ENCODE results near the gene SLC46A2. TPM values are rescaled to one million over a fixed set of nuclear protein-coding genes. Genes with fewer than 3 reads are reported as not detected.

The SLC46A2 gene
- total RNA-seq, 4 donors from 2014 or later = not detected

DNA sequence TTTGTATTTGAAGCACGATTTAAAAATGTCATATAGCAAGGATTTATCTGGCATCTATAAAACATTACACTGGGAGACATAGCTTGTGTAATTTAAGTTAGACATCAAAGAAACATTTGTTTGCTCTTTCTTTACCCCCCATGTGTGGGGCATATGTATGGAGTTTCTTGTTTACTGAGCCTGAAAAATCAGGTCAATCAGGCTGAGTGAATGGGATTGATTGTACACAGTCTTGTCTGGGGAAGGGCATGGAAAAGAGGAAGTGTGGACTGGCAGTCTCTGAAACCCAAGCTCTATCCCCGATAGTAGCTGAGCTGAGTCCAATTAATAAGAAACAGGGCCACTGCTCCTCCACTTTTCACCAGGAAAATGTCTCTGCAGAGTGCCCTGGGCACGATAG lies 49.4 kb downstream of the SLC46A2 start:
- 26 to 50% methylated on average over 3 of the region's 3 CpGs for WGBS, 2 donors (ENCODE audit: low coverage in 1 of 2)
- Histone ChIP-seq H3K27me3 (no peaks in the 10 kb centered on the region), H3K9me3 (no peaks in the 10 kb centered on the region), H3K4me3 (no peak overlapping the region), H3K36me3 (peaks cover 0 to 10% (median 4%) of the 10 kb centered on the region in 4 donors), H3K4me1 (peaks cover 0 to 28% (median 19%) of the 10 kb centered on the region in 4 donors), H3K27ac (no peak overlapping the region)
- intact Hi-C loops (cut with DNase I; ENCODE audit: low total_unique reads) (no loop called here), in situ Hi-C loops (cut with MboI; ENCODE audit: low pct_ligation_motif_present in 1 of 4, low pct_unique_long_range_greater_than_20kb in 1 of 4, low sequenced_read_pairs in 3 of 4) (loop anchor here in 1 of 4 donors (10.0 kb wide), 1 partner anchor 64 kb away; no protein-coding TSS in a partner anchor)
- DNase-seq = no peak
- TF ChIP-seq, protein P1, sequence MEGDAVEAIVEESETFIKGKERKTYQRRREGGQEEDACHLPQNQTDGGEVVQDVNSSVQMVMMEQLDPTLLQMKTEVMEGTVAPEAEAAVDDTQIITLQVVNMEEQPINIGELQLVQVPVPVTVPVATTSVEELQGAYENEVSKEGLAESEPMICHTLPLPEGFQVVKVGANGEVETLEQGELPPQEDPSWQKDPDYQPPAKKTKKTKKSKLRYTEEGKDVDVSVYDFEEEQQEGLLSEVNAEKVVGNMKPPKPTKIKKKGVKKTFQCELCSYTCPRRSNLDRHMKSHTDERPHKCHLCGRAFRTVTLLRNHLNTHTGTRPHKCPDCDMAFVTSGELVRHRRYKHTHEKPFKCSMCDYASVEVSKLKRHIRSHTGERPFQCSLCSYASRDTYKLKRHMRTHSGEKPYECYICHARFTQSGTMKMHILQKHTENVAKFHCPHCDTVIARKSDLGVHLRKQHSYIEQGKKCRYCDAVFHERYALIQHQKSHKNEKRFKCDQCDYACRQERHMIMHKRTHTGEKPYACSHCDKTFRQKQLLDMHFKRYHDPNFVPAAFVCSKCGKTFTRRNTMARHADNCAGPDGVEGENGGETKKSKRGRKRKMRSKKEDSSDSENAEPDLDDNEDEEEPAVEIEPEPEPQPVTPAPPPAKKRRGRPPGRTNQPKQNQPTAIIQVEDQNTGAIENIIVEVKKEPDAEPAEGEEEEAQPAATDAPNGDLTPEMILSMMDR (IDR thresholded peaks at IDR 0.05) = no peak
- TF ChIP-seq POLR2AphosphoS5 (IDR thresholded peaks at IDR 0.05) (no peak), EP300 (IDR thresholded peaks at IDR 0.05; ENCODE audit: low read depth) (no peak), POLR2A (IDR thresholded peaks at IDR 0.05) (no peak)

- H3K27me3 ChIP-seq = no peaks in the 10 kb centered on the region
- H3K27ac ChIP-seq = no peak overlapping the region
- H3K9me3 ChIP-seq = no peaks in the 10 kb centered on the region
- 71 to 82% methylated on average over 2 to 8 of the region's 8 CpGs for whole genome bisulfite sequencing, 2 donors (ENCODE audit: low coverage in 1 of 2)
- DNase-seq = no peak
- peaks cover 4 to 42% (median 33%) of the 10 kb centered on the region in 4 donors for H3K4me1 ChIP-seq
- no peak overlapping the region for H3K4me3 ChIP-seq
- in situ Hi-C loops (cut with MboI; ENCODE audit: low pct_ligation_motif_present in 1 of 4, low pct_unique_long_range_greater_than_20kb in 1 of 4, low sequenced_read_pairs in 3 of 4) (no loop called here), intact Hi-C loops (cut with DNase I; ENCODE audit: low total_unique reads) (no loop called here)
- peaks cover 0 to 10% (median 4%) of the 10 kb centered on the region in 4 donors for H3K36me3 ChIP-seq
- TF ChIP-seq POLR2AphosphoS5 (IDR thresholded peaks at IDR 0.05) (no peak), POLR2A (IDR thresholded peaks at IDR 0.05) (no peak), EP300 (IDR thresholded peaks at IDR 0.05; ENCODE audit: low read depth) (no peak)
- TF ChIP-seq, protein P1 (IDR thresholded peaks at IDR 0.05) = no peak
Observed at GRCh38 chr9:112839331-112839730, 51.3 kb downstream of the SLC46A2 start.

- WGBS, 2 donors (ENCODE audit: low coverage in 1 of 2) = 65% methylated on average over 2 of the region's 2 CpGs; no CpG with 5 or more reads in 1 of the 2 donors
- H3K36me3 ChIP-seq = peaks cover 0 to 10% (median 4%) of the 10 kb centered on the region in 4 donors
- no peaks in the 10 kb centered on the region for H3K9me3 ChIP-seq
- intact Hi-C loops (cut with DNase I; ENCODE audit: low total_unique reads) (no loop called here), in situ Hi-C loops (cut with MboI; ENCODE audit: low pct_ligation_motif_present in 1 of 4, low pct_unique_long_range_greater_than_20kb in 1 of 4, low sequenced_read_pairs in 3 of 4) (no loop called here)
- H3K4me3 ChIP-seq = no peak overlapping the region
- H3K27me3 ChIP-seq = no peaks in the 10 kb centered on the region
- peak; percentile 23 for DNase-seq
- TF ChIP-seq POLR2A (IDR thresholded peaks at IDR 0.05) (no peak), POLR2AphosphoS5 (IDR thresholded peaks at IDR 0.05) (no peak), EP300 (IDR thresholded peaks at IDR 0.05; ENCODE audit: low read depth) (no peak)
- TF ChIP-seq, protein P1 (IDR thresholded peaks at IDR 0.05) = no peak
- peaks cover 4 to 50% (median 36%) of the 10 kb centered on the region in 4 donors for H3K4me1 ChIP-seq
- H3K27ac ChIP-seq = peak overlapping the region in 2 of 4 donors; percentile 13 to 81
Observed at GRCh38 chr9:112838342-112838741, 52.3 kb downstream of the SLC46A2 start.

DNA sequence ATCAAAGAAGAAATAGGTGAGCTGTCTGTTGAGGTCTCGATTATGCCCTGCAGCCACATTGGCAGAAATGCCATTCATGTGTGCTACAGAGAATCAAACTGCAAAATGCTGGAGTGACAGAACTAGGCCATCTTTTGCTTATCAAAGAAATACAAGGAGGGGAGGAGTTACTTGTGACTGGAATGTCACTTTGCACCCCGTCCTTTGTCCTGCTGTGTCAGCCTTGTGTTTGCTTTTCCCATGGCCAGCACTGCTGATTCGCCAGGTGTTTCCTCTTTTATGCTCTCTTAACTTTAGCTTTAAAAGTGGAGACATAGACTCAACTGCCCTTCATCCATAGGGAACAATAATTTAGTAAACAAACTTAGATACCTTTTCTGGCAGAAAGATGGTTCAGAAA lies 54.3 kb downstream of the SLC46A2 start:
- in situ Hi-C loops (cut with MboI; ENCODE audit: low pct_ligation_motif_present in 1 of 4, low pct_unique_long_range_greater_than_20kb in 1 of 4, low sequenced_read_pairs in 3 of 4) = no loop called here
- H3K36me3 ChIP-seq = peaks cover 0 to 10% (median 4%) of the 10 kb centered on the region in 4 donors
- H3K4me3 ChIP-seq = no peak overlapping the region
- H3K4me1 ChIP-seq = peaks cover 6 to 56% (median 45%) of the 10 kb centered on the region in 4 donors
- H3K27ac ChIP-seq = peak overlapping the region; percentile 74 to 81 (median 78)
- 53 to 71% methylated on average over 1 to 3 of the region's 3 CpGs for WGBS, 2 donors (ENCODE audit: low coverage in 1 of 2)
- DNase-seq = peak; percentile 73
- TF ChIP-seq POLR2AphosphoS5 (IDR thresholded peaks at IDR 0.05) (peak in 1 of 3 donors; percentile 26), POLR2A (IDR thresholded peaks at IDR 0.05) (no peak)
- no peaks in the 10 kb centered on the region for H3K27me3 ChIP-seq
- intact Hi-C loops (cut with DNase I; ENCODE audit: low total_unique reads) = no loop called here
- H3K9me3 ChIP-seq = no peaks in the 10 kb centered on the region

GRCh38 chr9:112833081-112833480 lies 57.6 kb downstream of the SLC46A2 start:
- WGBS, 2 donors (ENCODE audit: low coverage in 1 of 2) = 75 to 83% methylated on average over 2 to 4 of the region's 4 CpGs
- intact Hi-C loops (cut with DNase I; ENCODE audit: low total_unique reads) (no loop called here), in situ Hi-C loops (cut with MboI; ENCODE audit: low pct_ligation_motif_present in 1 of 4, low pct_unique_long_range_greater_than_20kb in 1 of 4, low sequenced_read_pairs in 3 of 4) (no loop called here)
- Histone ChIP-seq H3K4me3 (no peak overlapping the region), H3K36me3 (no peaks in the 10 kb centered on the region), H3K27me3 (no peaks in the 10 kb centered on the region), H3K4me1 (peaks cover 6 to 58% (median 45%) of the 10 kb centered on the region in 4 donors), H3K27ac (no peak overlapping the region), H3K9me3 (no peaks in the 10 kb centered on the region)
- no peak for DNase-seq
- no peak for TF ChIP-seq POLR2A (IDR thresholded peaks at IDR 0.05)
- no peak for TF ChIP-seq POLR2AphosphoS5 (IDR thresholded peaks at IDR 0.05)
- no peak for TF ChIP-seq EP300 (IDR thresholded peaks at IDR 0.05; ENCODE audit: low read depth)
- TF ChIP-seq, protein P1 (IDR thresholded peaks at IDR 0.05) = no peak

Data from transverse colon (tissue), 4 donors.